GM23338 (cell line): ENCODE measurements around the gene DDX41. TPM values are rescaled to one million over a fixed set of nuclear protein-coding genes. Genes with fewer than 3 reads are reported as not detected.

Experiments
- ATAC-seq: fragments of 200-7000 bp; cut with Tn5 transposase; 3 replicates; pipeline ENCODE4 v1.9.1; 2020
- DNase-seq: peaks from one replicate; pipeline ENCODE4 v3.0.0-alpha.2; 2015; ENCODE audit warnings: low spot score
- H2AFZ ChIP-seq: fragments of 200-600 bp; sonication (generic); 2 replicates; pipeline ENCODE4 v1.8.0; 2016; ENCODE audit warnings: antibody characterized with exemption, mild to moderate bottlenecking, moderate library complexity
- H3F3A ChIP-seq: fragments of 200-600 bp; sonication (generic); replicated peaks from 2 replicates; pipeline ENCODE4 v1.8.0; 2017; ENCODE audit warnings: antibody characterized with exemption, mixed run types, low read depth
- H3K27ac ChIP-seq: fragments of 200-600 bp; sonication (generic); 2 replicates; pipeline ENCODE4 v1.6.1; 2016; ENCODE audit warnings: low read depth
- H3K27me3 ChIP-seq: fragments of 200-600 bp; sonication (generic); 2 replicates; pipeline ENCODE4 v1.8.0; 2016; ENCODE audit warnings: mild to moderate bottlenecking, mixed run types, moderate library complexity; ENCODE audit not compliant: insufficient read depth
- H3K36me3 ChIP-seq: fragments of 200-600 bp; sonication (generic); 2 replicates; pipeline ENCODE4 v1.8.0; 2016; ENCODE audit warnings: mild to moderate bottlenecking; ENCODE audit not compliant: insufficient read depth
- H3K4me1 ChIP-seq: fragments of 200-600 bp; sonication (generic); 2 replicates; pipeline ENCODE4 v1.8.0; 2016; ENCODE audit warnings: mild to moderate bottlenecking, moderate library complexity; ENCODE audit not compliant: insufficient read depth
- H3K4me2 ChIP-seq: fragments of 200-600 bp; sonication (generic); 2 replicates; pipeline ENCODE4 v1.7.1; 2017; ENCODE audit warnings: mixed run types
- H3K4me3 ChIP-seq: fragments of 200-600 bp; sonication (generic); 2 replicates; pipeline ENCODE4 v1.6.1; 2016; ENCODE audit warnings: mixed run types
- H3K79me2 ChIP-seq: fragments of 200-600 bp; sonication (generic); replicated peaks from 2 replicates; pipeline ENCODE4 v1.8.0; 2017; ENCODE audit warnings: mild to moderate bottlenecking; ENCODE audit not compliant: insufficient read depth
- H3K9me2 ChIP-seq: fragments of 200-600 bp; sonication (generic); 2 replicates; pipeline ENCODE4 v1.8.0; 2017; ENCODE audit not compliant: insufficient read depth
- H4K20me1 ChIP-seq: fragments of 200-600 bp; sonication (generic); replicated peaks from 2 replicates; pipeline ENCODE4 v1.8.0; 2017; ENCODE audit warnings: mild to moderate bottlenecking; ENCODE audit not compliant: insufficient read depth
- H3K27ac Mint-ChIP-seq: 2 replicates; pipeline ENCODE4 v1.8.0; 2020; ENCODE audit warnings: inconsistent platforms, mild to moderate bottlenecking, moderate library complexity, mixed read lengths
- H3K27me3 Mint-ChIP-seq: 3 replicates; pipeline ENCODE4 v1.8.0; 2022; ENCODE audit warnings: low read depth, mild to moderate bottlenecking, moderate library complexity, mixed read lengths, inconsistent platforms; ENCODE audit not compliant: insufficient read depth, poor library complexity
- H3K36me3 Mint-ChIP-seq: 3 replicates; pipeline ENCODE4 v1.8.0; 2021; ENCODE audit warnings: low read depth, mild to moderate bottlenecking, inconsistent platforms, moderate library complexity, mixed read lengths
- H3K4me1 Mint-ChIP-seq: 3 replicates; pipeline ENCODE4 v1.8.0; 2020; ENCODE audit warnings: mild to moderate bottlenecking, inconsistent platforms, mixed read lengths
- H3K4me3 Mint-ChIP-seq: 3 replicates; pipeline ENCODE4 v1.8.0; 2021; ENCODE audit warnings: moderate library complexity, mild to moderate bottlenecking, inconsistent platforms, mixed read lengths
- H3K9me3 Mint-ChIP-seq: 3 replicates; pipeline ENCODE4 v1.8.0; 2020; ENCODE audit warnings: moderate library complexity, mild to moderate bottlenecking, inconsistent platforms, mixed read lengths
- CREB1 ChIP-seq: fragments of 250-450 bp; sonication (Bioruptor Pico); IDR thresholded peaks from 2 replicates; pipeline ENCODE4 v1.5.0; 2020; ENCODE audit warnings: low read depth, mild to moderate bottlenecking, moderate library complexity
- EZH2phosphoT487 ChIP-seq: fragments of 200-600 bp; sonication (generic); IDR thresholded peaks from one replicate; pipeline ENCODE4 v1.8.1; 2018; ENCODE audit warnings: antibody characterized with exemption; ENCODE audit not compliant: unreplicated experiment
- JUNB ChIP-seq: IDR thresholded peaks from one replicate; pipeline ENCODE4 v1.6.1; 2016; ENCODE audit warnings: antibody characterized with exemption; ENCODE audit not compliant: unreplicated experiment
- POLR2AphosphoS5 ChIP-seq: IDR thresholded peaks from 2 replicates; pipeline ENCODE4 v1.6.1; 2016; ENCODE audit warnings: antibody characterized with exemption, low read depth
- polyA plus RNA-seq: library from polyadenylated mRNA; unstranded; fragments of >200 nt; fragmentation: Nextera tagmentation; extraction: Ambion mirVana; gene quantifications from 2 replicates; pipeline ENCODE4 v1.2.1, GENCODE V29; 2016
- total RNA-seq: library from RNA; depleted of rRNA; stranded (reverse); fragments of >200 nt; shearing (Covaris generic); gene quantifications from 2 replicates; pipeline ENCODE4 v1.2.3, GENCODE V29; 2014
- TF ChIP-seq, protein P1 (sequence below): IDR thresholded peaks from 2 replicates; pipeline ENCODE4 v1.6.1; 2016; ENCODE audit warnings: antibody characterized with exemption
- TF ChIP-seq, protein P2 (sequence below), 2 experiments: fragments of 200-600 bp in 1 of 2; sonication (generic) in 1 of 2; conservative IDR thresholded peaks; 2 replicates each; pipeline versions ENCODE4 v1.5.1 to v1.6.1; 2016 to 2017; ENCODE audit warnings: antibody characterized with exemption in 2 of 2, low read depth in 2 of 2, mild to moderate bottlenecking in 2 of 2, moderate library complexity in 1 of 2
- TF ChIP-seq, protein P3 (sequence below): fragments of 250-450 bp; sonication (Bioruptor Pico); IDR thresholded peaks from 2 replicates; pipeline ENCODE4 v1.5.0; 2020; ENCODE audit warnings: mild to moderate bottlenecking, moderate library complexity

The DDX41 gene
- total and polyA plus RNA-seq, 2 experiments from 2014 or later = 67.1 to 139 TPM

DNA sequence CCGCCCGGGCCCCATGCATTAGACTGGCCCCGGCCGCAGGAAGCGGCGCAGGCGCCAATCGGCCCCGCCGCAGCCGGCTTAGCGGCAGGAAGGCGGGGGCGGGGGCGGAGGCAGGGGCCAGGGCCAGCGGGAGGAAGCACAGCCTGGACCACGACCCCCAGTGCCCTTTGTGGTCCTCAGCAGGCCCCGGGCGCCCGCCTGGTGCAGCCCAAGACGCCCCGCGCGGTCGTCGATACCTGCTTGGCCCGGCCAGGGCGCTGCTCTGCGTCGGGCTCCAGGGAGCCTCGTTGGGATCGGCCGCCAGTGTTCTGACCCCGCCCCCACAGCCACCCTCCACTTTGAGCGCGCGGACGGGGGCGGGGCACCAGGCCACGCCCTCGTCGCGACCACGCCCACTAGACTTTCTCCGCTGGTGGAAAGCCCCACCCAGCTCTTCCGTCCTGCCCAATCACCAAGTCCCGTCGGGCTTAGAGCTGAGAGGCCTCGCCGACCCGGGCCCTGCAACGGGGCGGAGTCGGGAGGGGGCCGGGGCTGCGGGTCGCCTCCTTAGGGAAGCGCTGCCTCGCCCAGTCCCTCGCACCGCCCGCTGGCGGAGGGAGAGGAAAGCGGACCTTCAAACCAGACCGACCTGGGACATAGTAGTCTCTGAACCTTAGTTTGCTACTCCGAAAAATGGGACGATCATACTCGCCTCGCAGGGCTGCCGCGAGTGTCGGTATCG, 19.3 kb downstream of the DDX41 start, which contains the start of gene PDLIM7:
TSS of gene PDLIM7 (minus strand) at position 313 of the 721 bp plus-strand sequence. CDS start 1,092 bp downstream, outside the sequence.
- no peaks in the 10 kb centered on the region; the same call in none of the 2 replicates for H4K20me1 ChIP-seq
- Mint-ChIP-seq H3K27me3 (peaks cover 40% of the 10 kb centered on the region), H3K36me3 (peaks cover 21% of the 10 kb centered on the region), H3K27ac (peak within 1 kb of the TSS; percentile 97), H3K4me3 (peak within 1 kb of the TSS; percentile 79), H3K9me3 (no peaks in the 10 kb centered on the region), H3K4me1 (peaks cover 54% of the 10 kb centered on the region)
- peak within 1 kb of the TSS; percentile 98 for H3K27ac ChIP-seq
- peak; percentile 97 for DNase-seq
- peak within 1 kb of the TSS; percentile 99 for H3K4me2 ChIP-seq
- TF ChIP-seq, protein P1, sequence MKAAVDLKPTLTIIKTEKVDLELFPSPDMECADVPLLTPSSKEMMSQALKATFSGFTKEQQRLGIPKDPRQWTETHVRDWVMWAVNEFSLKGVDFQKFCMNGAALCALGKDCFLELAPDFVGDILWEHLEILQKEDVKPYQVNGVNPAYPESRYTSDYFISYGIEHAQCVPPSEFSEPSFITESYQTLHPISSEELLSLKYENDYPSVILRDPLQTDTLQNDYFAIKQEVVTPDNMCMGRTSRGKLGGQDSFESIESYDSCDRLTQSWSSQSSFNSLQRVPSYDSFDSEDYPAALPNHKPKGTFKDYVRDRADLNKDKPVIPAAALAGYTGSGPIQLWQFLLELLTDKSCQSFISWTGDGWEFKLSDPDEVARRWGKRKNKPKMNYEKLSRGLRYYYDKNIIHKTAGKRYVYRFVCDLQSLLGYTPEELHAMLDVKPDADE = peak; percentile 11; the same call in 1 of the 2 replicates
- TF ChIP-seq, protein P2, sequence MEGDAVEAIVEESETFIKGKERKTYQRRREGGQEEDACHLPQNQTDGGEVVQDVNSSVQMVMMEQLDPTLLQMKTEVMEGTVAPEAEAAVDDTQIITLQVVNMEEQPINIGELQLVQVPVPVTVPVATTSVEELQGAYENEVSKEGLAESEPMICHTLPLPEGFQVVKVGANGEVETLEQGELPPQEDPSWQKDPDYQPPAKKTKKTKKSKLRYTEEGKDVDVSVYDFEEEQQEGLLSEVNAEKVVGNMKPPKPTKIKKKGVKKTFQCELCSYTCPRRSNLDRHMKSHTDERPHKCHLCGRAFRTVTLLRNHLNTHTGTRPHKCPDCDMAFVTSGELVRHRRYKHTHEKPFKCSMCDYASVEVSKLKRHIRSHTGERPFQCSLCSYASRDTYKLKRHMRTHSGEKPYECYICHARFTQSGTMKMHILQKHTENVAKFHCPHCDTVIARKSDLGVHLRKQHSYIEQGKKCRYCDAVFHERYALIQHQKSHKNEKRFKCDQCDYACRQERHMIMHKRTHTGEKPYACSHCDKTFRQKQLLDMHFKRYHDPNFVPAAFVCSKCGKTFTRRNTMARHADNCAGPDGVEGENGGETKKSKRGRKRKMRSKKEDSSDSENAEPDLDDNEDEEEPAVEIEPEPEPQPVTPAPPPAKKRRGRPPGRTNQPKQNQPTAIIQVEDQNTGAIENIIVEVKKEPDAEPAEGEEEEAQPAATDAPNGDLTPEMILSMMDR (conservative IDR thresholded peaks at IDR 0.05; ENCODE audit: low read depth in 2 of 2) = peak in 1 of 2 experiments; percentile 23; a peak in 1 of 4 replicates
- TF ChIP-seq POLR2AphosphoS5 (peak; percentile 93), CREB1 (no peak)
- peaks cover 20% of the 10 kb centered on the region for H3K79me2 ChIP-seq
- peaks cover 22% of the 10 kb centered on the region for H3K27me3 ChIP-seq
- H2AFZ ChIP-seq = 0 out of 2 replicates have a peak within 1 kb of the TSS, but pooled peaks have one; percentile 52
- no peaks in the 10 kb centered on the region for H3K9me2 ChIP-seq
- H3K4me3 ChIP-seq = peak within 1 kb of the TSS; percentile 83
- no peaks in the 10 kb centered on the region for H3K36me3 ChIP-seq
- peaks cover 42% of the 10 kb centered on the region for H3F3A ChIP-seq
- peaks cover 48% of the 10 kb centered on the region for H3K4me1 ChIP-seq
- peak; percentile 61 for ATAC-seq

DNA sequence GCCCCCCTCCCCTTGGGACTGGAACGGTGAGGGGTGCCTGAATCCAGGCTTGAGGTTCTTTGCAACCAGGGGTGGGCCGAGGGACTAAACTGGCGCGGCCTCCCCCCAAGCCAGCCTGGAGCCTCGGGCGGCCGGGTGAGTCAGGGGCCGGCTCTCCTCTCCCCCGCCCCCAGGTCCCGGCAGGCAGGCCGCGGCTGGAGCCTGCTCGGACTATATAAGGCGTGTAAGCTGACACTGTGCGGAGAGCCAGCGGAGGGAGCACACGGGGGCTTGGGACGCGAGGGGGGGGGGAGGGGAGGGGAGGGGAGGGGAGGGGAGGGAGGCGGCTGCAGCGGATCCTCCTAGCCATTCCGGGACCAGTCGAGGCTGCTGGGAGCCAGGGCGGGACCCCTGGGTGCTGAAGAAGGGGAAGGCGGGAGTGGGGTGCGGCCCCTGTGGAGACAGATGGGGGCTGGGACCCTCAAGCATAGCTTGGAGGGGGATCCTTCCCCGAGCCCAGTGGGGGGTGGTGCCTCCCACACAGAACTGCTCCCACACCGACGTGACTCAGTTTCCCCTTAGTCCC, 20.0 kb downstream of the DDX41 start:
- no peaks in the 10 kb centered on the region; the same call in none of the 2 replicates for H4K20me1 ChIP-seq
- peaks cover 49% of the 10 kb centered on the region for H3K4me1 Mint-ChIP-seq
- peaks cover 42% of the 10 kb centered on the region for H3F3A ChIP-seq
- peak overlapping the region; percentile 97 for H3K27ac Mint-ChIP-seq
- peaks cover 22% of the 10 kb centered on the region for H3K27me3 ChIP-seq
- H3K9me3 Mint-ChIP-seq = no peaks in the 10 kb centered on the region
- H3K27me3 Mint-ChIP-seq = peaks cover 41% of the 10 kb centered on the region
- peaks cover 46% of the 10 kb centered on the region for H3K4me1 ChIP-seq
- no peaks in the 10 kb centered on the region for H3K9me2 ChIP-seq
- no peak overlapping the region for H2AFZ ChIP-seq
- H3K27ac ChIP-seq = peak overlapping the region; percentile 98
- H3K36me3 Mint-ChIP-seq = peaks cover 21% of the 10 kb centered on the region
- peak overlapping the region; percentile 79 for H3K4me3 Mint-ChIP-seq
- H3K79me2 ChIP-seq = peaks cover 20% of the 10 kb centered on the region
- H3K4me2 ChIP-seq = peak overlapping the region; percentile 99
- DNase-seq (peak; percentile 95), ATAC-seq (peak; percentile 42)
- H3K4me3 ChIP-seq = peak overlapping the region; percentile 83
- H3K36me3 ChIP-seq = no peaks in the 10 kb centered on the region
- TF ChIP-seq JUNB (no peak), EZH2phosphoT487 (no peak), CREB1 (no peak)
- TF ChIP-seq, protein P2 (conservative IDR thresholded peaks at IDR 0.05; ENCODE audit: low read depth in 2 of 2) = no peak
- TF ChIP-seq, protein P3, sequence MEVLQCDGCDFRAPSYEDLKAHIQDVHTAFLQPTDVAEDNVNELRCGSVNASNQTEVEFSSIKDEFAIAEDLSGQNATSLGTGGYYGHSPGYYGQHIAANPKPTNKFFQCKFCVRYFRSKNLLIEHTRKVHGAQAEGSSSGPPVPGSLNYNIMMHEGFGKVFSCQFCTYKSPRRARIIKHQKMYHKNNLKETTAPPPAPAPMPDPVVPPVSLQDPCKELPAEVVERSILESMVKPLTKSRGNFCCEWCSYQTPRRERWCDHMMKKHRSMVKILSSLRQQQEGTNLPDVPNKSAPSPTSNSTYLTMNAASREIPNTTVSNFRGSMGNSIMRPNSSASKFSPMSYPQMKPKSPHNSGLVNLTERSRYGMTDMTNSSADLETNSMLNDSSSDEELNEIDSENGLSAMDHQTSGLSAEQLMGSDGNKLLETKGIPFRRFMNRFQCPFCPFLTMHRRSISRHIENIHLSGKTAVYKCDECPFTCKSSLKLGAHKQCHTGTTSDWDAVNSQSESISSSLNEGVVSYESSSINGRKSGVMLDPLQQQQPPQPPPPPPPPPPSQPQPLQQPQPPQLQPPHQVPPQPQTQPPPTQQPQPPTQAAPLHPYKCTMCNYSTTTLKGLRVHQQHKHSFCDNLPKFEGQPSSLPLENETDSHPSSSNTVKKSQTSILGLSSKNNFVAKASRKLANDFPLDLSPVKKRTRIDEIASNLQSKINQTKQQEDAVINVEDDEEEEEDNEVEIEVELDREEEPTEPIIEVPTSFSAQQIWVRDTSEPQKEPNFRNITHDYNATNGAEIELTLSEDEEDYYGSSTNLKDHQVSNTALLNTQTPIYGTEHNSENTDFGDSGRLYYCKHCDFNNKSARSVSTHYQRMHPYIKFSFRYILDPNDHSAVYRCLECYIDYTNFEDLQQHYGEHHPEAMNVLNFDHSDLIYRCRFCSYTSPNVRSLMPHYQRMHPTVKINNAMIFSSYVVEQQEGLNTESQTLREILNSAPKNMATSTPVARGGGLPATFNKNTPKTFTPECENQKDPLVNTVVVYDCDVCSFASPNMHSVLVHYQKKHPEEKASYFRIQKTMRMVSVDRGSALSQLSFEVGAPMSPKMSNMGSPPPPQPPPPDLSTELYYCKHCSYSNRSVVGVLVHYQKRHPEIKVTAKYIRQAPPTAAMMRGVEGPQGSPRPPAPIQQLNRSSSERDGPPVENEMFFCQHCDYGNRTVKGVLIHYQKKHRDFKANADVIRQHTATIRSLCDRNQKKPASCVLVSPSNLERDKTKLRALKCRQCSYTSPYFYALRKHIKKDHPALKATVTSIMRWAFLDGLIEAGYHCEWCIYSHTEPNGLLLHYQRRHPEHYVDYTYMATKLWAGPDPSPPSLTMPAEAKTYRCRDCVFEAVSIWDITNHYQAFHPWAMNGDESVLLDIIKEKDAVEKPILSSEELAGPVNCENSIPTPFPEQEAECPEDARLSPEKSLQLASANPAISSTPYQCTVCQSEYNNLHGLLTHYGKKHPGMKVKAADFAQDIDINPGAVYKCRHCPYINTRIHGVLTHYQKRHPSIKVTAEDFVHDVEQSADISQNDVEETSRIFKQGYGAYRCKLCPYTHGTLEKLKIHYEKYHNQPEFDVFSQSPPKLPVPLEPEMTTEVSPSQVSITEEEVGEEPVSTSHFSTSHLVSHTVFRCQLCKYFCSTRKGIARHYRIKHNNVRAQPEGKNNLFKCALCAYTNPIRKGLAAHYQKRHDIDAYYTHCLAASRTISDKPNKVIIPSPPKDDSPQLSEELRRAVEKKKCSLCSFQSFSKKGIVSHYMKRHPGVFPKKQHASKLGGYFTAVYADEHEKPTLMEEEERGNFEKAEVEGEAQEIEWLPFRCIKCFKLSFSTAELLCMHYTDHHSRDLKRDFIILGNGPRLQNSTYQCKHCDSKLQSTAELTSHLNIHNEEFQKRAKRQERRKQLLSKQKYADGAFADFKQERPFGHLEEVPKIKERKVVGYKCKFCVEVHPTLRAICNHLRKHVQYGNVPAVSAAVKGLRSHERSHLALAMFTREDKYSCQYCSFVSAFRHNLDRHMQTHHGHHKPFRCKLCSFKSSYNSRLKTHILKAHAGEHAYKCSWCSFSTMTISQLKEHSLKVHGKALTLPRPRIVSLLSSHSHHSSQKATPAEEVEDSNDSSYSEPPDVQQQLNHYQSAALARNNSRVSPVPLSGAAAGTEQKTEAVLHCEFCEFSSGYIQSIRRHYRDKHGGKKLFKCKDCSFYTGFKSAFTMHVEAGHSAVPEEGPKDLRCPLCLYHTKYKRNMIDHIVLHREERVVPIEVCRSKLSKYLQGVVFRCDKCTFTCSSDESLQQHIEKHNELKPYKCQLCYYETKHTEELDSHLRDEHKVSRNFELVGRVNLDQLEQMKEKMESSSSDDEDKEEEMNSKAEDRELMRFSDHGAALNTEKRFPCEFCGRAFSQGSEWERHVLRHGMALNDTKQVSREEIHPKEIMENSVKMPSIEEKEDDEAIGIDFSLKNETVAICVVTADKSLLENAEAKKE (CRISPR knock-in tag) = no peak
